K562 (cell line): ENCODE results near the gene GPX1. TPM values are rescaled to one million over a fixed set of nuclear protein-coding genes. Genes with fewer than 3 reads are reported as not detected.

ENCODE experiments used
- ATAC-seq: fragments of 200-7000 bp; cut with Tn5 transposase; 3 replicates; pipeline ENCODE4 v1.9.1; 2020; ENCODE audit warnings: moderate library complexity
- BruUV-seq: library from RNA; stranded (reverse); fragments of 400-500 nt; replicated peaks from 2 replicates; lab custom pipeline; 2021; lab: Mats Ljungman, UMichigan
- CTCF ChIA-PET: fragments of 300-600 bp; formaldehyde crosslinking; extraction: SDS; loops from one replicate; lab custom pipeline; 2021; ENCODE audit warnings: low intra/inter-chr PET ratio; lab: Yijun Ruan, JAX
- POLR2A ChIA-PET: fragments of 300-600, 350-650 bp; sonication (Branson Sonifier 250); formaldehyde crosslinking; extraction: SDS; loops from one replicate; lab custom pipeline; 2021; ENCODE audit warnings: antibody characterized with exemption, inconsistent platforms; lab: Yijun Ruan, JAX
- DNase-seq, 4 experiments: peaks; one replicate each; pipeline versions ENCODE4 v3.0.0 to v3.0.0-alpha.2; 2011 to 2018; ENCODE audit warnings: low spot score in 3 of 4, mixed read lengths in 3 of 4; ENCODE audit errors: extremely low read depth in 1 of 4
- FAIRE-seq: peaks from 2 replicates; lab custom pipeline; 2011; peaks lifted over from hg19 to GRCh38; lab: Jason Lieb, UNC
- H2AFZ ChIP-seq: 2 replicates; pipeline ENCODE4 v1.6.0; 2011; ENCODE audit warnings: low read depth, low read length, control low read depth, inconsistent platforms
- H3K27ac ChIP-seq: fragments of 200-600 bp; 3 replicates; pipeline ENCODE4 v1.8.0; 2011; ENCODE audit warnings: low read depth, mild to moderate bottlenecking, control low read depth, inconsistent platforms, low read length, moderate library complexity, mixed read lengths; ENCODE audit errors: extremely low read depth
- H3K27me3 ChIP-seq, 2 experiments: fragments of 300-600 bp in 1 of 2; 2 replicates in 1 of 2; 3 replicates in 1 of 2; pipeline versions ENCODE4 v1.6.0 to v1.8.0; 2011; ENCODE audit warnings: inconsistent platforms in 2 of 2, low read length in 2 of 2, mild to moderate bottlenecking in 1 of 2, mixed read lengths in 1 of 2, moderate library complexity in 1 of 2; ENCODE audit not compliant: control insufficient read depth in 2 of 2, insufficient read depth in 2 of 2
- H3K36me3 ChIP-seq: fragments of 300-600 bp; 3 replicates; pipeline ENCODE4 v1.8.0; 2011; ENCODE audit warnings: mild to moderate bottlenecking, low read length, inconsistent platforms; ENCODE audit not compliant: control insufficient read depth, insufficient read depth
- H3K4me1 ChIP-seq, 2 experiments: fragments of 200-600 bp in 1 of 2; replicated peaks in 1 of 2; 2 replicates in 1 of 2; 3 replicates in 1 of 2; pipeline versions ENCODE4 v1.5.1 to v1.8.0; 2011; ENCODE audit warnings: inconsistent platforms in 2 of 2, low read length in 2 of 2, mild to moderate bottlenecking in 1 of 2, mixed read lengths in 1 of 2, moderate library complexity in 1 of 2; ENCODE audit not compliant: control insufficient read depth in 2 of 2, insufficient read depth in 2 of 2
- H3K4me2 ChIP-seq: 2 replicates; pipeline ENCODE4 v1.6.1; 2011; ENCODE audit warnings: low read length, control low read depth, inconsistent platforms, mixed read lengths; ENCODE audit not compliant: insufficient read depth
- H3K4me3 ChIP-seq: fragments of 200-600 bp; sonication (generic), shearing (Covaris generic); 2 replicates; pipeline ENCODE4 v1.5.1; 2016; ENCODE audit warnings: control low read depth, inconsistent platforms
- H3K79me2 ChIP-seq: fragments of 200-600 bp; 3 replicates; pipeline ENCODE4 v1.8.0; 2011; ENCODE audit warnings: low read length, inconsistent platforms; ENCODE audit not compliant: control insufficient read depth, insufficient read depth
- H3K9ac ChIP-seq, 2 experiments: 2 replicates each; pipeline versions ENCODE4 v1.6.0 to v1.6.1; 2011; ENCODE audit warnings: low read depth in 2 of 2, low read length in 2 of 2, control low read depth in 1 of 2, inconsistent platforms in 1 of 2, mild to moderate bottlenecking in 1 of 2, mixed read lengths in 1 of 2; ENCODE audit not compliant: insufficient read depth in 1 of 2
- H3K9me1 ChIP-seq: one replicate; pipeline ENCODE4 v1.6.0; 2011; ENCODE audit warnings: inconsistent platforms, mild to moderate bottlenecking, low read length, moderate library complexity; ENCODE audit not compliant: control insufficient read depth, insufficient read depth
- H3K9me3 ChIP-seq: replicated peaks from 2 replicates; pipeline ENCODE4 v1.5.1; 2011; ENCODE audit warnings: low read depth, low read length, inconsistent platforms; ENCODE audit not compliant: control insufficient read depth, insufficient read depth
- H4K20me1 ChIP-seq: replicated peaks from 2 replicates; pipeline ENCODE4 v1.6.1; 2011; ENCODE audit warnings: low read length, inconsistent platforms, mixed read lengths; ENCODE audit not compliant: control insufficient read depth, insufficient read depth
- BRD4 ChIP-seq: fragments of 200-600 bp; sonication (generic); IDR thresholded peaks from 2 replicates; pipeline ENCODE4 v1.6.1; 2017; ENCODE audit warnings: inconsistent platforms
- CHD2 ChIP-seq: IDR thresholded peaks from 2 replicates; pipeline ENCODE4 v1.6.1; 2011; ENCODE audit warnings: low read depth, low read length
- GATAD2B ChIP-seq: fragments of 450-650 bp; IDR thresholded peaks from 2 replicates; pipeline ENCODE4 v1.6.1; 2017; ENCODE audit warnings: mild to moderate bottlenecking, borderline replicate concordance
- HDAC3 ChIP-seq: fragments of 450-650 bp; IDR thresholded peaks from 2 replicates; pipeline ENCODE4 v1.6.1; 2018; ENCODE audit warnings: borderline replicate concordance, mild to moderate bottlenecking, moderate library complexity; ENCODE audit not compliant: partially characterized antibody
- HINFP ChIP-seq: fragments of 450-650 bp; conservative IDR thresholded peaks from 2 replicates; pipeline ENCODE4 v1.6.1; 2016; ENCODE audit warnings: missing genetic modification characterization, low read depth, mild to moderate bottlenecking, control low read depth, missing compliant biosample characterization
- KDM4B ChIP-seq, 2 experiments: fragments of 450-650 bp in 1 of 2; sonication (generic) in 1 of 2; IDR thresholded peaks; 2 replicates each; pipeline ENCODE4 v1.6.1; 2016 to 2017; ENCODE audit warnings: borderline replicate concordance in 2 of 2, antibody characterized with exemption in 1 of 2, low read depth in 1 of 2, mild to moderate bottlenecking in 1 of 2
- MAFF ChIP-seq: IDR thresholded peaks from 2 replicates; pipeline ENCODE4 v1.6.1; 2012; ENCODE audit warnings: low read length, improper control_type of control experiment
- MBD1 ChIP-seq: fragments of 250-450 bp; sonication (Bioruptor Pico); IDR thresholded peaks from 2 replicates; pipeline ENCODE4 v1.8.0; 2022; ENCODE audit warnings: inconsistent platforms
- POLR2AphosphoS5 ChIP-seq: IDR thresholded peaks from 2 replicates; pipeline ENCODE4 v1.6.1; 2011; ENCODE audit warnings: mild to moderate bottlenecking, low read depth, low read length, moderate library complexity; ENCODE audit not compliant: control insufficient read depth, insufficient read depth
- POLR2B ChIP-seq: fragments of 450-650 bp; IDR thresholded peaks from 2 replicates; pipeline ENCODE4 v1.6.1; 2018; ENCODE audit warnings: low read depth; ENCODE audit not compliant: partially characterized antibody
- UBTF ChIP-seq, 2 experiments: IDR thresholded peaks; 2 replicates each; pipeline ENCODE4 v1.6.1; 2012; ENCODE audit warnings: improper control_type of control experiment in 2 of 2, low read depth in 2 of 2, low read length in 2 of 2, borderline replicate concordance in 1 of 2
- ZC3H11A ChIP-seq: IDR thresholded peaks from 2 replicates; pipeline ENCODE4 v1.6.1; 2012; ENCODE audit warnings: low read depth, low read length, improper control_type of control experiment
- ZC3H8 ChIP-seq: fragments of 450-650 bp; IDR thresholded peaks from 2 replicates; pipeline ENCODE4 v1.6.1; 2017
- ZSCAN32 ChIP-seq: fragments of 450-650 bp; formaldehyde crosslinking; IDR thresholded peaks from 2 replicates; pipeline ENCODE4 v1.4.0; 2020; ENCODE audit warnings: mild to moderate bottlenecking, moderate library complexity
- WGBS: fragments of 100-300 bp; shearing (Covaris generic); methylation state at CpG from one replicate; pipeline ENCODE4 v1.1.6; 2016; ENCODE audit warnings: low coverage, mixed read lengths; ENCODE audit not compliant: insufficient coverage; ENCODE audit errors: missing lambda C conversion rate; 5-methylcytosine and 5-hydroxymethylcytosine counted together
- in situ Hi-C: fragments of 300-500 bp; cut with MboI; formaldehyde crosslinking; loops from 4 replicates; pipeline ENCODE4 v1.15.0; 2018; ENCODE audit warnings: inconsistent platforms, mixed read lengths
- intact Hi-C: fragments of 100-400 bp; cut with micrococcal nuclease; formaldehyde crosslinking; loops from 2 replicates; pipeline ENCODE4 v1.14.2; 2022
- polyA plus RNA-seq, 8 experiments: library from polyadenylated mRNA; depleted of rRNA in 4 of 8; stranded (reverse) in 5 of 8; unstranded in 3 of 8; fragments of >200 nt; fragmentation: Nextera tagmentation in 2 of 8; fragmentation: Illumina TruSeq in 1 of 8; extraction: Ambion mirVana in 2 of 8; extraction: Trizol in 1 of 8; gene quantifications; 2 replicates each; pipeline versions ENCODE4 v1.2.1 to v1.2.3, GENCODE V29; 2011 to 2014; ENCODE audit warnings: inconsistent platforms in 1 of 8, missing spikeins in 1 of 8
- total RNA-seq, 7 experiments: library from RNA; depleted of rRNA in 6 of 7; stranded (reverse); fragments of >200 nt in 6 of 7; fragmentation: Illumina TruSeq in 2 of 7; extraction: Trizol in 2 of 7; gene quantifications; 2 replicates each; pipeline versions ENCODE4 v1.2.1 to v1.2.3, GENCODE V29; 2011 to 2021; ENCODE audit warnings: low replicate concordance in 1 of 7
- TF ChIP-seq, protein P1 (sequence below): fragments of 450-650 bp; formaldehyde crosslinking; IDR thresholded peaks from 2 replicates; pipeline ENCODE4 v1.4.0; 2022; ENCODE audit warnings: mild to moderate bottlenecking, moderate library complexity
- TF ChIP-seq, protein P2 (sequence below): sonication (generic); formaldehyde crosslinking; IDR thresholded peaks from 2 replicates; pipeline ENCODE4 v1.9.0; 2022; ENCODE audit warnings: mild to moderate bottlenecking, missing genetic modification reagents

GPX1 gene
- total and polyA plus RNA-seq, 9 of the 15 experiments (the other 6 are each of a cell fraction or from before 2014, with no cell fraction given), result 0.08 to 1.3 (median 0.21) TPM; not detected in 5

DNA sequence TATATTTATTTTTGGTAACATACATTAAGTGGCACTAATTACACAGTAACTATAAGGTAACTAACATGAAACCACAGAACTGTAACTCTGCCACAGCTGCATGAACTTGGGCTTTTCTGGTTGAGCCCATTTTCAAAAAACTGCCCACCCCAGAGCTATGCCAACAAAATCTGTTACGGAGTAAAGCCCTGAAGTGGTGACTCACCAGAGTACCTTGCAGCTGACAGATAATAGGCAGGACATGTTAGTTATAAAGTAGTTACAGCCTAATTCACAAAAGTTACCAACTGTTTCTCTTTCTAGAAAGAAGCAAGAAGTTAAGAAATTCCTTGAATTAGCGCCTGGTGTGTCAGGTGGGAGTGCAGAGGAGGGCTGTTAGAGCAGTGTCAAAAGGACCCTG lies 1.5 kb upstream of the GPX1 start (continued):
- TF ChIP-seq GATAD2B (no peak), ZC3H11A (no peak), POLR2B (no peak), MBD1 (CRISPR knock-in tag) (no peak), MAFF (no peak), ZSCAN32 (no peak)

DNA sequence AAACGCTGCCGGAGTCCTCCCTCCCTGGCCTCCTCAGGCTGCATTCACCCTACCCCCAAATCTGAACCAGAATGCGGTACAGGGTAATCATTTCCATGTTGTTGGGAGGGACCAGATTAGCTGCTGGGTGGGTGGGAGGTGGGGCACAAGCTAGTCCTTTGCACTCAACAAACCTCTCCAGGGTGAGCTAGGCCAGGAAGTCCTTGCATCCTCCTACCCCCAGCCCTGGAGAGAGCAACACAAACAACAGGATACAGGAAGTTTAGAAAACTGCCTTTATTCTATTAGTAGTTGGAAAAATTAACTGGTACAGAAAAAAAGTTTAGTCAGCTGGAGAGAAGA lies 702 bp upstream of the GPX1 start:
- no TSS peak for BruUV-seq
- Histone ChIP-seq H2AFZ (no peak overlapping the region), H3K9me1 (no peaks in the 10 kb centered on the region), H3K36me3 (peaks cover 62% of the 10 kb centered on the region; the same call in 2 of the 3 replicates), H3K4me3 (no peak overlapping the region)
- intact Hi-C loops, result no loop called here
- TF ChIP-seq CHD2 (no peak), KDM4B (IDR thresholded peaks at IDR 0.05; ENCODE audit: borderline replicate concordance in 2 of 2, low read depth in 1 of 2) (no peak), UBTF (IDR thresholded peaks at IDR 0.05; ENCODE audit: borderline replicate concordance in 1 of 2, low read depth in 2 of 2, low read length in 2 of 2) (no peak), BRD4 (no peak), ZC3H8 (no peak), HDAC3 (no peak), POLR2AphosphoS5 (no peak), HINFP (tag) (no peak)
- TF ChIP-seq, protein P1, sequence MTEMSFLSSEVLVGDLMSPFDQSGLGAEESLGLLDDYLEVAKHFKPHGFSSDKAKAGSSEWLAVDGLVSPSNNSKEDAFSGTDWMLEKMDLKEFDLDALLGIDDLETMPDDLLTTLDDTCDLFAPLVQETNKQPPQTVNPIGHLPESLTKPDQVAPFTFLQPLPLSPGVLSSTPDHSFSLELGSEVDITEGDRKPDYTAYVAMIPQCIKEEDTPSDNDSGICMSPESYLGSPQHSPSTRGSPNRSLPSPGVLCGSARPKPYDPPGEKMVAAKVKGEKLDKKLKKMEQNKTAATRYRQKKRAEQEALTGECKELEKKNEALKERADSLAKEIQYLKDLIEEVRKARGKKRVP, result no peak
- TF ChIP-seq, protein P2, sequence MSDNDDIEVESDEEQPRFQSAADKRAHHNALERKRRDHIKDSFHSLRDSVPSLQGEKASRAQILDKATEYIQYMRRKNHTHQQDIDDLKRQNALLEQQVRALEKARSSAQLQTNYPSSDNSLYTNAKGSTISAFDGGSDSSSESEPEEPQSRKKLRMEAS (CRISPR knock-in tag), result no peak
- TF ChIP-seq, all 486 proteins: peak for 0
- ChIA-PET POLR2A (no interaction called here), CTCF (no interaction called here)
- no peaks in the 10 kb centered on the region; the same call in 2 of the 3 replicates for H3K79me2 ChIP-seq
- H3K27ac ChIP-seq, result no peak overlapping the region
- no peaks in the 10 kb centered on the region for H3K9me3 ChIP-seq
- H3K27me3 ChIP-seq, result no peaks in the 10 kb centered on the region
- no peak for FAIRE-seq
- 100% methylated on average over 1 of the region's 3 CpGs for WGBS
- no peak overlapping the region for H3K9ac ChIP-seq
- H3K4me1 ChIP-seq, result peaks cover 0 to 2% of the 10 kb centered on the region in 2 experiments; a peak in 4 of 5 replicates
- H3K4me2 ChIP-seq, result no peak overlapping the region
- DNase-seq, result no peak
- no peak for ATAC-seq
- in situ Hi-C loops, result no loop called here
- no peaks in the 10 kb centered on the region for H4K20me1 ChIP-seq
